ENCODE measurements around the gene TERT.
"Not testable (repeated sequence)": the region's sequence is repeated elsewhere in the genome, so short reads cannot be mapped to it uniquely, and the experiment has no call there.

The TERT gene

GRCh38 chr5:1294835-1295649 lies at the start of gene TERT:
Gene TERT, minus strand, starts transcription at chr5:1295068. Its CDS starts 79 bp downstream, at chr5:1294989.
- no peak within 1 kb of the TSS for H3K4me3 ChIP-seq (ENCODE audit: low read depth, low read length)
- DNase-seq (ENCODE audit: low read depth) = no peak
- TF ChIP-seq CTCF (IDR thresholded peaks at IDR 0.05; ENCODE audit: insufficient read depth, low read depth, low read length, missing control alignments) = no peak

DNA sequence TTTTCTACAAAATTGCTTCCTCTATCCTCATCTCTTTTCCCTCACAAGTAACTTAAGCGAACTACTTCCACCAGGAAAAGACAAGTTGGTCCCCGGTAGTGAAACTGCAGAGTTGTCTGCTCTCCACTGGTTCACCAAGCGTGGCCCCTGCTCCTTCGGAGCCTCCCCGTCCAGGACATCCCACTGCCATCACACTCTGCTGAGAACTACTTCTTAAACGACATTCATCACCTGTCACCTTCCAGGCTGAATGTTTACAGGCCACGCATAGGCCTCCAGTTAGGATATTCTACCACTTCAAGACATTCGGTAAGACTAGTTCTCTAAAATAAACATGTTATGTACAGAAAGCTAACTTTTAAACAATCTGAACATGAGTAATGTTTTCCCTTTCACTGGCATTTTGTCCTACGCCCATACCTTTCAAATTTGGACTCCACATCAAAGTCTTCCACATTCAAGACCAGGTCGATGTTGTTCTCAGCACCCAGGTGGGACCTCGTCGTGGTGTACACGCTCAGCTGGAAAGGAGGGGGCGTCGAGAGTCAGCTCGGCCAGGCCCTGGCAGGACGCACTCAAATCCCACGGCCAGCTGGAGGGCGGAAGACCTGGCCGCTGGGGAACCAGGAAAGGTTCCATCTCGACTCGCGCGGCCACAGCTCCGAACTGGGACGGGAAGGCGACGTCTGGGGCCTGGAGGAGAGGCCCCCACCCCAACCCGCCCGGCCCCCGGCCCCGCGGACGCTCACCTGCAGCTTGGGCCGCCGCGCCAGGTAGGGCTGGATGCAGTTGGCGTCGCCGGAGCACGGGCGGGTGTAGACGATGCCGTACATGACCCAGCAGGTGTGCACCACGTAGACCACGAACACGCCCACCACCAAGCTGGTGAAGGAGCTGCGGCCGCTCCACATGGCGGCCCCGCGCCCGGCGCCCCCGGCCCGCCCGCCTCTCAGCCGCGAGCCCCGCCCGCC lies 49.3 kb upstream of the TERT start:
- no peak for TF ChIP-seq CTCF (IDR thresholded peaks at IDR 0.05; ENCODE audit: insufficient read depth, low read depth, low read length, missing control alignments)
- peak; percentile 26 for DNase-seq (ENCODE audit: low read depth)
- peak overlapping the region; percentile 66 for H3K4me3 ChIP-seq (ENCODE audit: low read depth, low read length)

GRCh38 chr5:1343315-1343751 lies 48.5 kb upstream of the TERT start:
- DNase-seq (ENCODE audit: low read depth) = no peak
- no peak for TF ChIP-seq CTCF (IDR thresholded peaks at IDR 0.05; ENCODE audit: insufficient read depth, low read depth, low read length, missing control alignments)
- peak overlapping the region; percentile 66 for H3K4me3 ChIP-seq (ENCODE audit: low read depth, low read length)

GRCh38 chr5:1342711-1343110 lies 47.8 kb upstream of the TERT start:
- not testable (repeated sequence) for H3K4me3 ChIP-seq (ENCODE audit: low read depth, low read length); DNase-seq (ENCODE audit: low read depth)

- no peak for TF ChIP-seq CTCF (IDR thresholded peaks at IDR 0.05; ENCODE audit: insufficient read depth, low read depth, low read length, missing control alignments)
- no peak overlapping the region for H3K4me3 ChIP-seq (ENCODE audit: low read depth, low read length)
- no peak for DNase-seq (ENCODE audit: low read depth)
These were observed 47.4 kb upstream of the TERT start for GRCh38 chr5:1342268-1342667.

DNA sequence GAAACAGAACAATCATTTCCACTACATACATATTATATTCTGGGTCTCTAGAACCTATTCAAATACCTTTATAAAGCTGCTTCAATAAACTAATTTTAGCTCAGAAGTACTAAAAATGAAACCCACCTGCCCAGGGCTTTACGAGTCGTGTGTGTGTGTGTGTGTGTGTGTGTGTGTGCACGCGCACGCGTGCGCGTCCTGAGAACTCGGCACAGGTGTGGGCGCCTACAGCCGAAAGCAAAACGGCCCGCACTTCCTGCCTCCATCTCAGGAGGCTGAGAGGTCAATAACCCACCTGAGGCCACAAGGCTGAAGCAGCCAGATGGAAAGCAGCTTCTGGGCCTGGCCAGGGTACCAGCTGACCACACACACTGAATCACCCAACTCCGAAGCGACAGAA lies 47.0 kb upstream of the TERT start:
- DNase-seq (ENCODE audit: low read depth) = peak; percentile 73
- TF ChIP-seq CTCF (IDR thresholded peaks at IDR 0.05; ENCODE audit: insufficient read depth, low read depth, low read length, missing control alignments) = no peak
- H3K4me3 ChIP-seq (ENCODE audit: low read depth, low read length) = no peak overlapping the region

GRCh38 chr5:1339818-1340210 lies 44.9 kb upstream of the TERT start:
- H3K4me3 ChIP-seq (ENCODE audit: low read depth, low read length); DNase-seq (ENCODE audit: low read depth): not testable (repeated sequence)

DNA sequence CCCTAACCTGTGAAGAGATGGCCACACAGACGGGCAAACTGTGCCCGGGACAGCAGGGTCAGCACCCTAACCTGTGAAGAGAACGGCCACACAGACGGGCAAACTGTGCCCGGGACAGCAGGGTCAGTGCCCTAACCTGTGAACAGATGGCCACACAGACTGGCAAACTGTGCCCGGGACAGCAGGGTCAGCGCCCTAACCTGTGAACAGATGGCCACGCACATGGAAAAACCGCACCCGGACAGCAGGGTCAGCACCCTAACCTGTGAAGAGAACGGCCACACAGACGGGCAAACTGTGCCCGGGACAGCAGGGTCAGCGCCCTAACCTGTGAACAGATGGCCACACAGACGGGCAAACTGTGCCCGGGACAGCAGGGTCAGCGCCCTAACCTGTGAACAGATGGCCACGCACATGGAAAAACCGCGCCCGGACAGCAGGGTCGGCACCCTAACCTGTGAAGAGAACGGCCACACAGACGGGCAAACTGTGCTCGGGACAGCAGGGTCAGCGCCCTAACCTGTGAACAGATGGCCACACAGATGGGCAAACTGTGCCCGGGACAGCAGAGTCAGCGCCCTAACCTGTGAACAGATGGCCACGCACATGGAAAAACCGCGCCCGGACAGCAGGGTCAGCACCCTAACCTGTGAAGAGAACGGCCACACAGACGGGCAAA lies 44.4 kb upstream of the TERT start:
- DNase-seq (ENCODE audit: low read depth); H3K4me3 ChIP-seq (ENCODE audit: low read depth, low read length): not testable (repeated sequence)

Measured in GM12865 (cell line).